Measurements from ENCODE around the gene C4BPA. TPM values are rescaled to one million over a fixed set of nuclear protein-coding genes. Genes with fewer than 3 reads are reported as not detected.

C4BPA gene
- polyA plus RNA-seq, 1 of the 3 experiments (the other 2 are of a cell fraction): not detected

GRCh38 chr1:207056673-207057072 is 47.4 kb upstream of the C4BPA start:
- Histone ChIP-seq H3F3A (replicated peaks; ENCODE audit: insufficient read depth) (peaks cover 13% of the 10 kb centered on the region), H3K4me2 (no peak overlapping the region), H3K79me2 (ENCODE audit: insufficient read depth) (no peaks in the 10 kb centered on the region), H3K9me3 (no peaks in the 10 kb centered on the region), H3K27me3 (ENCODE audit: insufficient read depth) (no peaks in the 10 kb centered on the region), H4K20me1 (ENCODE audit: insufficient read depth) (no peaks in the 10 kb centered on the region), H3K36me3 (replicated peaks in 1 of 2; ENCODE audit: control insufficient read depth in 1 of 2, insufficient read depth in 2 of 2, low read length in 1 of 2) (peaks cover 0 to 4% of the 10 kb centered on the region in 2 experiments), H3K9me2 (no peaks in the 10 kb centered on the region), H3K9ac (no peak overlapping the region), H2AFZ (ENCODE audit: low read depth) (no peak overlapping the region), H3K4me3 (ENCODE audit: low read depth in 2 of 2, low read length in 1 of 2) (no peak overlapping the region), H3K27ac (ENCODE audit: low read depth in 2 of 2, low read length in 1 of 2) (no peak overlapping the region), H3K4me1 (ENCODE audit: control insufficient read depth in 1 of 2, insufficient read depth in 2 of 2, low read depth in 1 of 2, low read length in 1 of 2) (peaks cover 9% of the 10 kb centered on the region in 2 experiments; a peak in 3 of 4 replicates)
- 91% methylated on average over 6 of the region's 6 CpGs for WGBS (ENCODE audit: low lambda C conversion rate)
- TF ChIP-seq TAF1 (IDR thresholded peaks at IDR 0.05; ENCODE audit: borderline replicate concordance, low read depth, low read length): no peak
- no peak for TF ChIP-seq NRF1 (IDR thresholded peaks at IDR 0.05; ENCODE audit: low read depth, low read length)
- no peak for TF ChIP-seq USF2 (IDR thresholded peaks at IDR 0.05; ENCODE audit: borderline replicate concordance, low read depth, low read length)
- TF ChIP-seq JUND (IDR thresholded peaks at IDR 0.05): no peak
- no peak for TF ChIP-seq TCF12 (IDR thresholded peaks at IDR 0.05)
- TF ChIP-seq NFIC (IDR thresholded peaks at IDR 0.05; ENCODE audit: borderline replicate concordance): no peak
- TF ChIP-seq MXI1 (IDR thresholded peaks at IDR 0.05; ENCODE audit: low read depth, low read length): no peak
- TF ChIP-seq SIN3A (IDR thresholded peaks at IDR 0.05; ENCODE audit: borderline replicate concordance, low read depth, low read length): no peak
- no peak for TF ChIP-seq RCOR1 (IDR thresholded peaks at IDR 0.05; ENCODE audit: low read length)
- no peak for TF ChIP-seq ELF1 (IDR thresholded peaks at IDR 0.05)
- TF ChIP-seq SMC3 (IDR thresholded peaks at IDR 0.05; ENCODE audit: low read depth, low read length): no peak
- TF ChIP-seq REST (IDR thresholded peaks at IDR 0.05; ENCODE audit: low read depth, low read length): no peak
- ChIA-PET CTCF (interaction anchor here (0.8 kb wide), 1 partner anchor 15 kb away, joined by 3 read pairs; no protein-coding TSS in a partner anchor), POLR2A (no interaction called here)
- DNase-seq: no peak

GRCh38 chr1:207058252-207058651 is 45.8 kb upstream of the C4BPA start:
- Histone ChIP-seq H4K20me1 (ENCODE audit: insufficient read depth) (no peaks in the 10 kb centered on the region), H3K9ac (no peak overlapping the region), H3K4me2 (no peak overlapping the region), H3K9me3 (no peaks in the 10 kb centered on the region), H3K9me2 (no peaks in the 10 kb centered on the region), H3K36me3 (replicated peaks in 1 of 2; ENCODE audit: control insufficient read depth in 1 of 2, insufficient read depth in 2 of 2, low read length in 1 of 2) (peaks cover 0 to 7% of the 10 kb centered on the region in 2 experiments), H3F3A (replicated peaks; ENCODE audit: insufficient read depth) (peaks cover 5% of the 10 kb centered on the region), H3K4me3 (ENCODE audit: low read depth in 2 of 2, low read length in 1 of 2) (no peak overlapping the region), H3K79me2 (ENCODE audit: insufficient read depth) (no peaks in the 10 kb centered on the region), H3K4me1 (ENCODE audit: control insufficient read depth in 1 of 2, insufficient read depth in 2 of 2, low read depth in 1 of 2, low read length in 1 of 2) (peaks cover 0 to 4% of the 10 kb centered on the region in 2 experiments; a peak in 1 of 4 replicates), H3K27me3 (ENCODE audit: insufficient read depth) (no peaks in the 10 kb centered on the region), H3K27ac (ENCODE audit: low read depth in 2 of 2, low read length in 1 of 2) (no peak overlapping the region), H2AFZ (ENCODE audit: low read depth) (no peak overlapping the region)
- DNase-seq: no peak
- WGBS (ENCODE audit: low lambda C conversion rate): 82% methylated on average over 4 of the region's 4 CpGs
- CTCF ChIA-PET: interaction anchor here (0.9 kb wide), 1 partner anchor 9 kb away, joined by 6 read pairs; no protein-coding TSS in a partner anchor
- POLR2A ChIA-PET: no interaction called here
- TF ChIP-seq MEF2A (IDR thresholded peaks at IDR 0.05; ENCODE audit: borderline replicate concordance, low read depth): no peak
- TF ChIP-seq FOXJ3 (CRISPR knock-in tag; IDR thresholded peaks at IDR 0.05): no peak
- no peak for TF ChIP-seq CHD2 (IDR thresholded peaks at IDR 0.05; ENCODE audit: low read length, partially characterized antibody)
- TF ChIP-seq CTCF (IDR thresholded peaks at IDR 0.05): no peak
- TF ChIP-seq EZH2phosphoT487 (IDR thresholded peaks at IDR 0.05; ENCODE audit: borderline replicate concordance, low read depth): no peak
- TF ChIP-seq POLR2AphosphoS5 (IDR thresholded peaks at IDR 0.05; ENCODE audit: low read depth, low read length): no peak
- no peak for TF ChIP-seq RAD21 (IDR thresholded peaks at IDR 0.05; ENCODE audit: low read length)
- no peak for TF ChIP-seq GABPA (IDR thresholded peaks at IDR 0.05; ENCODE audit: low read depth)
- TF ChIP-seq GATA2 (CRISPR knock-in tag; IDR thresholded peaks at IDR 0.05): no peak
- no peak for TF ChIP-seq YY1 (IDR thresholded peaks at IDR 0.05; ENCODE audit: low read depth)
- no peak for TF ChIP-seq SIN3A (IDR thresholded peaks at IDR 0.05; ENCODE audit: borderline replicate concordance, low read depth, low read length)
- no peak for TF ChIP-seq TAF1 (IDR thresholded peaks at IDR 0.05; ENCODE audit: borderline replicate concordance, low read depth, low read length)
